ENCODE data around the gene SLC26A4. TPM values are rescaled to one million over a fixed set of nuclear protein-coding genes. Genes with fewer than 3 reads are reported as not detected.

The SLC26A4 gene
- total RNA-seq, 2 donors from 2014 or later, result 0.57 to 0.60 TPM

DNA sequence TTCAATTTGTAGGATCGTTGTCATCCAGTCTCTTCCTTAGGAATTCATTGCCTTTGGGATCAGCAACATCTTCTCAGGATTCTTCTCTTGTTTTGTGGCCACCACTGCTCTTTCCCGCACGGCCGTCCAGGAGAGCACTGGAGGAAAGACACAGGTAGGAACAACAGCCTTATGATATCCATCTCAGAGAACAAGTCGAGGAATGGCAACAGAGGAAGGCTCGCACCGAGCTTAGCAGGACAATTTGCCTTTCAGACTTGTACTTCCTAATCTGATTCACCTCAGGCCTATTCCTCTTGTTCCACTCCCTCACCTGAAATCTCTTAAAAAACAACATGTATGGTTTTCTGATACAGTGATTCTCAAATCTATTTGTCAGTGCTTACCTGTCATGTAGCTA, 29.5 kb downstream of the SLC26A4 start:
- intact Hi-C loops (cut with DNase I), result no loop called here
- no peak for DNase-seq (ENCODE audit: low spot score)

DNA sequence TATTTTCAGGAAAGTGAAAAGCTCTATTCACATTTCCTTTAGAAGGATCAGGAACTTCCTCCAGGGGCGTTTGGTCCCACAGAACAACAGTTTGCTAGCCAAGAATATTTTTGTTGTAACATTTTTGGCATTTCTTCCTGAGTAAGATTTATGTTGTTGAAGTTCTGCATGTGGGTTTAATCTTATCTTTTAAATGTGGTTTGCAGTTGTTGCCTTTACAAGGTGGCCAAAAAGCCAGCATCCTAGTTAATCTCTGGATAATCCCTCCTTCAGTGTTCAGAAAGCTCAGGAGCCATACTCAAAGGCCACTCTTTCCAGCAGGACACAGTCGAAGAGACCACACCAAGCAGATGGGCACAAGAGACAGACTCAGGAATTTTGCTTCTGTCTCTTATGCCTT, 30.0 kb downstream of the SLC26A4 start:
- DNase-seq (ENCODE audit: low spot score), result no peak

DNA sequence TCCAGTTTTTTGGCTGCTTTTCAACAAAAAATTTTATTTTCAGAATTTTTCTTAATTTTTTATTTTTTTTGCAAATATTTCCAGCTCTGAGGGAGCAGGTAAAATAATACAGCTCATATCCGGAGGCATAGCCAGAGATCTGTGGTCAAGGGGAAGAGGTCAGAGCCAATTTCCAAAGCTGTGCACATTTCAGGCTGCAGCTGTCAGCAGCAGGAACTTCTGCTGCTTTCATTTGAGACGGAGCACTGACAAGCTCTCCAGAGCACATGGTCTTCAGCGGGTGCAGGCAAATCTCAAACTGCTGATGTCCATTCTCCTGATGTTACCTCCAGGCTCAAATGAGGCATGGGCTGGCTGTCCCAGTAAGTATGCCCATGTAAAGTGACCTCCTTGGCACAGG, 31.1 kb downstream of the SLC26A4 start:
- intact Hi-C loops (cut with DNase I), result no loop called here
- DNase-seq (ENCODE audit: low spot score), result no peak

More for the DNA sequence above, 30.0 kb downstream of the SLC26A4 start:
- intact Hi-C loops (cut with DNase I), result no loop called here

DNA sequence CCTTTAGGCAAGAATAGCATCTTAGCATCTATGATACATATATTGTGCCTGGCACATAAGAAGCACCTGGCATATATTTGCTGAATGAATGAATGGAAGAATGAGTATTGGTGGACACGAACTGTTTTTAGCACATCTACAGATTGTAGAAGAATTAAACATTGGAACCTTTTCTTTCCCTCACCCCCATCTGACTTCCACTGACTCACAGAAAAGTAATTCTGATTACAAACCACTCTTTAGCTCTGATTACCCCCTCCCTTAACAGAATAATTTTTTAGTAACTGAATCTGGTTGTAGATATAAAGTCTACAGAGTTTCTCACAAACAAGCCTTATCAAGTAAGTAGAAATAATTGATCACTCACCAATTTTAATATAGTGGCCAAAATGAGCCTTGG, 31.9 kb downstream of the SLC26A4 start:
- intact Hi-C loops (cut with DNase I), result no loop called here
- no peak for DNase-seq (ENCODE audit: low spot score)

DNA sequence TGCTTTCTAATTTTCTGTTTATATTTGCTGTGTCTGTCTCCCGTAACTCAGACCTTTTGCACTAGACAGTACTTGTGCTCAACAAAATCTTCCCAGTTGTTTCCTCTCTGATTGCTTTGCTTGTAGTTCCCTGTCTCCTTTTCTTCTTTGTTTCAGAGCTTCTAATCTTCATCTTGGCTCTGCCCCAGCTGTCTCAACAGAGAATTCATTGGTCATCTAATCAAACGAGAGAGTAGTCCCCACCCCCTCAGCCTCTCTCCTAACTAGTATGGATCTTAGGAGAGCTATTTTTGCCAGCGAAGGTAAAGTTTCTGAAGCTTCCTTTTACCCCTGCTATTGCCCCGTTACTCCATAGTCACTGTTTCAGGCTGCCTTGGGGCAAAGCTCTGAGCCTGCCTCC, 32.8 kb downstream of the SLC26A4 start:
- DNase-seq (ENCODE audit: low spot score), result no peak
- intact Hi-C loops (cut with DNase I), result no loop called here

DNA sequence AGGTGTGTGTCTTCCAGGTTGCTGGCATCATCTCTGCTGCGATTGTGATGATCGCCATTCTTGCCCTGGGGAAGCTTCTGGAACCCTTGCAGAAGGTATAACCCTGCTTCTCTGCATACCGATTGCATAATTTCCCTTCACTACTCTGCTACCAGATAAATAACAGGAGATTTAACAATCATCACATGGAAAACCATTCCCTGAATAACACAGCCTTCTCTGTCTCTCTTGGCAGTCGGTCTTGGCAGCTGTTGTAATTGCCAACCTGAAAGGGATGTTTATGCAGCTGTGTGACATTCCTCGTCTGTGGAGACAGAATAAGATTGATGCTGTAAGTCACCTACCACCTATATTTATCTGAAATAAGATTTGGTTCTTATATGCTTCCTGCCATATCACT, 33.8 kb downstream of the SLC26A4 start:
- intact Hi-C loops (cut with DNase I), result no loop called here
- DNase-seq (ENCODE audit: low spot score), result no peak

GRCh38 chr7:107696330-107696946, 35.8 kb downstream of the SLC26A4 start:
- intact Hi-C loops (cut with DNase I), result no loop called here
- no peak for DNase-seq (ENCODE audit: low spot score)

GRCh38 chr7:107697321-107698049, 36.9 kb downstream of the SLC26A4 start:
- no peak for DNase-seq (ENCODE audit: low spot score)
- intact Hi-C loops (cut with DNase I), result no loop called here

- intact Hi-C loops (cut with DNase I), result no loop called here
- DNase-seq (ENCODE audit: low spot score), result no peak
Observed at GRCh38 chr7:107700570-107700969, 39.9 kb downstream of the SLC26A4 start.

- DNase-seq (ENCODE audit: low spot score), result no peak
- intact Hi-C loops (cut with DNase I), result no loop called here
Observed at GRCh38 chr7:107701191-107701590, 40.6 kb downstream of the SLC26A4 start.

DNA sequence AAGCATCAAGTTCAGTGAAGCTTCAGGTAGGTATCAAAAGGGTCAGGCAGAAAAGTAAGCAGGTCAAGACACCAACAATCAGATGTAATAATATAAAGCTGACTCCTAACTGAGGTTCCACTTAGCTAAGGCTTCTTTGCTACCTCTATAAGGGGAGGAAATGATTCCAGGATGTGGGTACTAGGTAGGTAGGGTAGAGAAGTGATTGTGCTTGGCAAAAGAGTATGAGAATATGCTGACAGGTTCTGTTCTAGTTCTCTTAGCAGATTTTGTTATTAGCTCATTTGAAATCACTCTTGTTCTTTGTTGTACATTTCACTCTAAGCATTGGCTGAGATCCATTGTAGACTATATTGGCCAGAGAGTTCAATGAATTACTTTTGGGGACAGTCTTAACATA, 42.6 kb downstream of the SLC26A4 start:
- DNase-seq (ENCODE audit: low spot score), result no peak
- intact Hi-C loops (cut with DNase I), result no loop called here

DNA sequence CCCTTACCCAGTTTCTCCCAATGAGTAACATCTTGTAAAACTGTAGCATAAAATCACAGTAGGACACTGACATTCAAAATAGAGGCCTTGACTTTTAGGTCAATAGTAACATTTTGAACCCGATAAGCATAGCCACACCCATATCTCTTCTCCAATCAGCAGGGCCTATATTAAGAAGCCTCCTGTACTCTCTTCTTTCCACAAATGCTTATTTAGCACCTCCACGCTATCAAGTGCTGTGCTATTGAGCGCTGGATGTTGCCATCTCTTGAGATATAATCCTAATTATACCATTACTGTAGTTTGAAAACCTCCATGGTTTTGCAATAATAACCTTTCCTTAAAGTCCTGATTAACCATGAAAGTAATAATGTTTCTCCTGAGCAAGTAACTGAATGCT, 43.2 kb downstream of the SLC26A4 start:
- intact Hi-C loops (cut with DNase I), result no loop called here
- no peak for DNase-seq (ENCODE audit: low spot score)

- DNase-seq (ENCODE audit: low spot score), result no peak
- intact Hi-C loops (cut with DNase I), result no loop called here
Observed at GRCh38 chr7:107708956-107709355, 48.3 kb downstream of the SLC26A4 start.

DNA sequence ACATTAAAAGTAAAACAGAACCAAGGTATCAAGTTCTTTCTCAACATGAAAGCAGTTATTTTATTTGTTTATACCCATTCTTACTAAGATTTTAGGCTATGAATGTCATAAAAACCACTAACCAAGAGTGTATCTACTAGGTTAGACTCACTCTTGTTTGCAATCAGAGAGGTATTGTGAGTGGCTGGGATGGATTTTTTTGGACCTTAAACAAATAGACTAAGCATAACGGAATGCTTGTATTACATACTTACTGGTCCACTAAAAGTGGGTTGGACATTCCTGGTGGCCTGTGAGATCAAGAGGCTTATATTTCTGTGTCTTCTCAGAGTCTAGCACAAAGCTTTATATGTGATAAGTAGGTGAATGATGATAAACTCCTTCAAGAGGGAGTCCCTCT, 50.7 kb downstream of the SLC26A4 start:
- DNase-seq (ENCODE audit: low spot score), result no peak

DNA sequence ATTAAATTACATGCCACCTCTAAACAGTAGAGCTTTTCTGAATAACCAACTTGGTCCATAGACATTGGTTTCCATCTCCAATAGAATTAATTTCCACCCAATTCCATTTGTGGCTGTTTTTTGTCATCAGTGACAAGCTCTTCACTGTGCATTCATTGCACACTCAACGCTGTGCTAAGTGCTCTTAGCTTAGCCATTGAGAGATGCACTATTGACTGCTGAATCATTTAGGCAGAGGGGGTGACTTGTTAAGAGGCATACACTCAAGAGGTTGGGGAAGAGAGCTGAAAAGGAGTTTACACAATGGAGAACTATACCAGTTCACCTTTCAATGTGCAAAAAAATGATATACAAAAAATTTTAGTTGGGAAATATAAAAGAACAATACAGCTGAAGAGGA, 51.4 kb downstream of the SLC26A4 start:
- intact Hi-C loops (cut with DNase I), result no loop called here
- no peak for DNase-seq (ENCODE audit: low spot score)

More for the DNA sequence above, 50.7 kb downstream of the SLC26A4 start:
- intact Hi-C loops (cut with DNase I), result no loop called here

GRCh38 chr7:107712896-107713295, 52.3 kb downstream of the SLC26A4 start:
- intact Hi-C loops (cut with DNase I), result no loop called here

GRCh38 chr7:107715531-107715930, 54.9 kb downstream of the SLC26A4 start:
- no peak for DNase-seq (ENCODE audit: low spot score)
- intact Hi-C loops (cut with DNase I), result no loop called here

More at GRCh38 chr7:107712896-107713295, 52.3 kb downstream of the SLC26A4 start:
- no peak for DNase-seq (ENCODE audit: low spot score)

- DNase-seq (ENCODE audit: low spot score), result no peak
- intact Hi-C loops (cut with DNase I), result no loop called here
Observed at GRCh38 chr7:107718456-107719193, 58.0 kb downstream of the SLC26A4 start.

- no peak for DNase-seq (ENCODE audit: low spot score)
- intact Hi-C loops (cut with DNase I), result loop anchor here in 1 of 2 donors (5.0 kb wide), 1 partner anchor 259 kb away; no protein-coding TSS in a partner anchor
Observed at GRCh38 chr7:107721286-107721685, 60.7 kb downstream of the SLC26A4 start.

DNA sequence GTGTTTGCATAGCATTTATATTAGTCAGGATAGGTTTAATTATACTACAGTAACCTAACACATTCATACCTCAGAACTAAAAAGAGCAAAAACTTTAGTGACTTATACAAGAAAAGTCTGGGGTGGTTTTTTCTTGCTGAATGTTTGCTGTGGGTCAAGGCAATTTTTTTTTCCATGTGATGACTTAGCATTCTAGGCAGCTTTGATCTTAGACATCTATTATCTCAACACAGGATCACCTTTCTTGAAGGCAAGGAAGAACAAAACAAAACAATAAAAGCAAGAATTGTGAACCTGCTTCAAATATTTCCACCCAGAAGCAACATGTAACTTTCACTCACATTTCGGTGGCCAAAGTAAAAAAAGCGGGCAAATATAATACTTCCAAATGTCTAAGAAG, 62.6 kb downstream of the SLC26A4 start:
- no peak for DNase-seq (ENCODE audit: low spot score)
- intact Hi-C loops (cut with DNase I), result loop anchor here in 1 of 2 donors (5.0 kb wide), 1 partner anchor 261 kb away; no protein-coding TSS in a partner anchor
